ENCODE results near the gene PGK1. TPM values are rescaled to one million over a fixed set of nuclear protein-coding genes. Genes with fewer than 3 reads are reported as not detected.

PGK1 gene
- total and polyA plus RNA-seq, 2 experiments from 2014 or later, result 249 to 336 TPM

DNA sequence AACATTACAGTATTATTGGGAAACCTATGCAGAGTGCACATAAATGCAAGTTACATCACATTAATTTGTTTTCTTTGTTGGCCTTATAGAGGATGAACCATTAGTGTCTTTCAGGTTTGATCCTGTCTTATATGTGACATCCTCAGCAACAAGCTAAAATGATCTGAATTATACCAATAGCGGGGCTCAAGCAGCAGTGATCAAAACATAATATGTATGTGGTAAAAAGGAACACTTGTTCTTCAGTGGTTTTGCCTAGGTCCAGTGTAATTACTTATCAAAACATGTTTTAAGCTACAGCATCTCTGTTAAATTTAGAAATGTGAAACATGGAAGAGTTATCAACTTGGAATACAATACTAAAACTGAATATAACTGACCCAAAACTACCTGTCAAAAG lies 26.3 kb downstream of the PGK1 start:
- no peaks in the 10 kb centered on the region for H3K4me1 ChIP-seq (ENCODE audit: insufficient read depth)
- Mint-ChIP-seq H3K27me3 (ENCODE audit: insufficient read depth, low read depth, poor library complexity) (peaks cover 2% of the 10 kb centered on the region), H3K27ac (no peak overlapping the region), H3K36me3 (ENCODE audit: low read depth) (peaks cover 27% of the 10 kb centered on the region), H3K4me3 (no peak overlapping the region), H3K4me1 (no peaks in the 10 kb centered on the region), H3K9me3 (no peaks in the 10 kb centered on the region; the same call in 2 of the 3 replicates)
- TF ChIP-seq JUNB (IDR thresholded peaks at IDR 0.05; ENCODE audit: unreplicated experiment), result no peak
- H3K27me3 ChIP-seq (ENCODE audit: insufficient read depth), result no peaks in the 10 kb centered on the region
- H3K36me3 ChIP-seq (ENCODE audit: insufficient read depth), result peaks cover 15% of the 10 kb centered on the region
- no peaks in the 10 kb centered on the region for H3K79me2 ChIP-seq (replicated peaks; ENCODE audit: insufficient read depth)
- no peak overlapping the region for H2AFZ ChIP-seq
- H3K4me2 ChIP-seq, result no peak overlapping the region
- DNase-seq (ENCODE audit: low spot score) (no peak), ATAC-seq (no peak)
- H3K9me2 ChIP-seq (ENCODE audit: insufficient read depth), result no peaks in the 10 kb centered on the region
- no peak overlapping the region for H3K4me3 ChIP-seq
- no peak overlapping the region for H3K27ac ChIP-seq (ENCODE audit: low read depth)
- H3F3A ChIP-seq (replicated peaks; ENCODE audit: low read depth), result no peaks in the 10 kb centered on the region
- no peaks in the 10 kb centered on the region; the same call in 1 of the 2 replicates for H4K20me1 ChIP-seq (replicated peaks; ENCODE audit: insufficient read depth)

DNA sequence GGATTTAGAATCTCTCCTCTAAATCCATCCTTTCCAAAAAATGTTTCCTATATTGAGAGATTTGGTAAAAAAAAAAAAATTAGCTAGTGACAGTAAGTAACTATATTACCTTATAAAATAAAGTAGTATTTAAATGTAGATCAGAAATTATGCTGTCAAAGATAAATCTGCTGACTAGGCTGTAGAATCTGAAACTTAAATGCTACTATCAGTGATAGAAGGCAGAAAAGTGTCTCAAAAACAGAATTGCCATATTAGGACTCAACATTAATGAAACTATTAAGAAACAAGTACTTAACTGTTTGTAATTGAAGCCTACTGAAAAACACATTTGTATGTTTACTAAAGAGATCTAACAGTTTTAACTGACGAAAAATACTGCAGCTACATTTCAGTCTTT lies 27.1 kb downstream of the PGK1 start:
- H3K4me1 Mint-ChIP-seq, result no peaks in the 10 kb centered on the region
- no peak overlapping the region for H3K4me3 Mint-ChIP-seq
- Histone ChIP-seq H3K79me2 (replicated peaks; ENCODE audit: insufficient read depth) (no peaks in the 10 kb centered on the region), H3K36me3 (ENCODE audit: insufficient read depth) (peaks cover 11% of the 10 kb centered on the region), H3K4me1 (ENCODE audit: insufficient read depth) (no peaks in the 10 kb centered on the region), H3K4me2 (no peak overlapping the region), H3F3A (replicated peaks; ENCODE audit: low read depth) (no peaks in the 10 kb centered on the region), H4K20me1 (replicated peaks; ENCODE audit: insufficient read depth) (no peaks in the 10 kb centered on the region; the same call in 1 of the 2 replicates), H3K4me3 (no peak overlapping the region), H3K27ac (ENCODE audit: low read depth) (no peak overlapping the region), H3K9me2 (ENCODE audit: insufficient read depth) (no peaks in the 10 kb centered on the region), H2AFZ (no peak overlapping the region), H3K27me3 (ENCODE audit: insufficient read depth) (no peaks in the 10 kb centered on the region)
- DNase-seq (ENCODE audit: low spot score) (no peak), ATAC-seq (no peak)
- TF ChIP-seq, protein P1, sequence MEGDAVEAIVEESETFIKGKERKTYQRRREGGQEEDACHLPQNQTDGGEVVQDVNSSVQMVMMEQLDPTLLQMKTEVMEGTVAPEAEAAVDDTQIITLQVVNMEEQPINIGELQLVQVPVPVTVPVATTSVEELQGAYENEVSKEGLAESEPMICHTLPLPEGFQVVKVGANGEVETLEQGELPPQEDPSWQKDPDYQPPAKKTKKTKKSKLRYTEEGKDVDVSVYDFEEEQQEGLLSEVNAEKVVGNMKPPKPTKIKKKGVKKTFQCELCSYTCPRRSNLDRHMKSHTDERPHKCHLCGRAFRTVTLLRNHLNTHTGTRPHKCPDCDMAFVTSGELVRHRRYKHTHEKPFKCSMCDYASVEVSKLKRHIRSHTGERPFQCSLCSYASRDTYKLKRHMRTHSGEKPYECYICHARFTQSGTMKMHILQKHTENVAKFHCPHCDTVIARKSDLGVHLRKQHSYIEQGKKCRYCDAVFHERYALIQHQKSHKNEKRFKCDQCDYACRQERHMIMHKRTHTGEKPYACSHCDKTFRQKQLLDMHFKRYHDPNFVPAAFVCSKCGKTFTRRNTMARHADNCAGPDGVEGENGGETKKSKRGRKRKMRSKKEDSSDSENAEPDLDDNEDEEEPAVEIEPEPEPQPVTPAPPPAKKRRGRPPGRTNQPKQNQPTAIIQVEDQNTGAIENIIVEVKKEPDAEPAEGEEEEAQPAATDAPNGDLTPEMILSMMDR (conservative IDR thresholded peaks at IDR 0.05; ENCODE audit: low read depth in 2 of 2), result no peak
- TF ChIP-seq POLR2AphosphoS5 (IDR thresholded peaks at IDR 0.05; ENCODE audit: low read depth) (no peak), CREB1 (CRISPR knock-in tag; IDR thresholded peaks at IDR 0.05; ENCODE audit: low read depth) (no peak), ZNF331 (CRISPR knock-in tag; IDR thresholded peaks at IDR 0.05; ENCODE audit: low read depth) (no peak), EZH2phosphoT487 (IDR thresholded peaks at IDR 0.05; ENCODE audit: unreplicated experiment) (no peak), NANOG (IDR thresholded peaks at IDR 0.05; ENCODE audit: borderline replicate concordance) (no peak), STAT1 (IDR thresholded peaks at IDR 0.05; ENCODE audit: unreplicated experiment) (no peak), ZNF114 (CRISPR knock-in tag; IDR thresholded peaks at IDR 0.05) (no peak)
- peaks cover 20% of the 10 kb centered on the region; the same call in 2 of the 3 replicates for H3K36me3 Mint-ChIP-seq (ENCODE audit: low read depth)
- H3K9me3 Mint-ChIP-seq, result no peaks in the 10 kb centered on the region; the same call in 2 of the 3 replicates
- H3K27ac Mint-ChIP-seq, result no peak overlapping the region
- H3K27me3 Mint-ChIP-seq (ENCODE audit: insufficient read depth, low read depth, poor library complexity), result peaks cover 2% of the 10 kb centered on the region
